Panc1 (cell line): Measurements from ENCODE around the gene GGA1. TPM values are rescaled to one million over a fixed set of nuclear protein-coding genes. Genes with fewer than 3 reads are reported as not detected.

Experiments
- ATAC-seq: fragments of 200-7000 bp; cut with Tn5 transposase; 2 replicates; pipeline ENCODE4 v1.9.1; 2020; ENCODE audit warnings: mild to moderate bottlenecking, moderate library complexity
- BruUV-seq: library from RNA; stranded (reverse); fragments of 400-500 nt; replicated peaks from 2 replicates; lab custom pipeline; 2021; lab: Mats Ljungman, UMichigan
- CTCF ChIA-PET: fragments of 300-600 bp; sonication (Branson Sonifier 250); formaldehyde crosslinking; loops from one replicate; lab custom pipeline; 2022; ENCODE audit warnings: antibody characterized with exemption; lab: Charles Lee
- POLR2A ChIA-PET: fragments of 300-600 bp; sonication (Branson Sonifier 250); formaldehyde crosslinking; loops from one replicate; lab custom pipeline; 2022; ENCODE audit warnings: antibody characterized with exemption; lab: Charles Lee
- DNase-seq: peaks from one replicate; pipeline ENCODE4 v3.0.0-alpha.2; 2010; ENCODE audit warnings: low read depth, low spot score
- H3K27ac ChIP-seq: 2 replicates; pipeline ENCODE4 v1.5.1; 2011; ENCODE audit warnings: mild to moderate bottlenecking, low read length, inconsistent platforms
- H3K27me3 ChIP-seq: fragments of 200-500 bp; sonication (Bioruptor generic); 2 replicates; pipeline ENCODE4 v1.6.0; 2014; ENCODE audit warnings: low read length, inconsistent platforms; ENCODE audit not compliant: control insufficient read depth, insufficient read depth
- H3K36me3 ChIP-seq: fragments of 200-500 bp; sonication (Bioruptor generic); 2 replicates; pipeline ENCODE4 v1.5.1; 2014; ENCODE audit warnings: inconsistent platforms, mild to moderate bottlenecking, low read length, moderate library complexity; ENCODE audit not compliant: control insufficient read depth, insufficient read depth
- H3K4me1 ChIP-seq: 2 replicates; pipeline ENCODE4 v1.5.1; 2011; ENCODE audit warnings: inconsistent platforms, mild to moderate bottlenecking, low read length, moderate library complexity; ENCODE audit not compliant: control insufficient read depth, insufficient read depth
- H3K4me3 ChIP-seq, 2 experiments: 2 replicates each; pipeline ENCODE4 v1.5.1; 2011 to 2012; ENCODE audit warnings: low read depth in 2 of 2, low read length in 2 of 2, mild to moderate bottlenecking in 2 of 2, inconsistent platforms in 1 of 2, moderate library complexity in 1 of 2
- H3K9me3 ChIP-seq: fragments of 200-500 bp; sonication (Bioruptor generic); 2 replicates; pipeline ENCODE4 v1.5.1; 2014; ENCODE audit warnings: low read depth, mild to moderate bottlenecking, inconsistent platforms, low read length, moderate library complexity; ENCODE audit not compliant: control insufficient read depth, insufficient read depth
- CTCF ChIP-seq: fragments of 450-650 bp; IDR thresholded peaks from 2 replicates; pipeline ENCODE4 v1.5.1; 2017; ENCODE audit warnings: mild to moderate bottlenecking
- POLR2AphosphoS5 ChIP-seq: IDR thresholded peaks from 2 replicates; pipeline ENCODE4 v1.6.1; 2012; ENCODE audit warnings: mild to moderate bottlenecking, low read depth, low read length, moderate library complexity
- SIN3A ChIP-seq: IDR thresholded peaks from 2 replicates; pipeline ENCODE4 v1.6.1; 2012; ENCODE audit warnings: low read depth, mild to moderate bottlenecking, low read length, moderate library complexity, borderline replicate concordance; ENCODE audit not compliant: insufficient read depth
- TCF7L2 ChIP-seq: IDR thresholded peaks from 2 replicates; pipeline ENCODE4 v1.6.1; 2011; ENCODE audit warnings: mild to moderate bottlenecking, low read depth, low read length, inconsistent platforms
- in situ Hi-C: cut with HindIII; loops from 2 replicates; pipeline ENCODE4 v1.10.0; 2016; ENCODE audit warnings: low sequenced_read_pairs, low pct_unique_long_range_greater_than_20kb
- intact Hi-C: fragments of 100-400 bp; cut with micrococcal nuclease; formaldehyde crosslinking; loops from one replicate; pipeline ENCODE4 v1.10.0; 2022; ENCODE audit not compliant: unreplicated experiment
- total RNA-seq: library from RNA; stranded (reverse); gene quantifications from one replicate; pipeline ENCODE4 v1.2.1, GENCODE V29; 2021; ENCODE audit not compliant: unreplicated experiment
- TF ChIP-seq, protein P1 (sequence below), 2 experiments: IDR thresholded peaks; 2 replicates each; pipeline ENCODE4 v1.6.1; 2011 to 2012; ENCODE audit warnings: low read depth in 2 of 2, control low read depth in 1 of 2, low read length in 1 of 2, mild to moderate bottlenecking in 1 of 2, moderate library complexity in 1 of 2; ENCODE audit not compliant: insufficient read depth in 1 of 2

GGA1 gene
- total RNA-seq, 1 experiment from 2014 or later: 45.4 TPM

- in situ Hi-C loops (no loop called here), intact Hi-C loops (no loop called here)
- H3K27ac ChIP-seq: no peak overlapping the region
- no peak overlapping the region for H3K4me3 ChIP-seq
- no TSS peak for BruUV-seq
- H3K9me3 ChIP-seq: no peaks in the 10 kb centered on the region
- TF ChIP-seq POLR2AphosphoS5: no peak
- TF ChIP-seq CTCF: no peak
- TF ChIP-seq, protein P1, sequence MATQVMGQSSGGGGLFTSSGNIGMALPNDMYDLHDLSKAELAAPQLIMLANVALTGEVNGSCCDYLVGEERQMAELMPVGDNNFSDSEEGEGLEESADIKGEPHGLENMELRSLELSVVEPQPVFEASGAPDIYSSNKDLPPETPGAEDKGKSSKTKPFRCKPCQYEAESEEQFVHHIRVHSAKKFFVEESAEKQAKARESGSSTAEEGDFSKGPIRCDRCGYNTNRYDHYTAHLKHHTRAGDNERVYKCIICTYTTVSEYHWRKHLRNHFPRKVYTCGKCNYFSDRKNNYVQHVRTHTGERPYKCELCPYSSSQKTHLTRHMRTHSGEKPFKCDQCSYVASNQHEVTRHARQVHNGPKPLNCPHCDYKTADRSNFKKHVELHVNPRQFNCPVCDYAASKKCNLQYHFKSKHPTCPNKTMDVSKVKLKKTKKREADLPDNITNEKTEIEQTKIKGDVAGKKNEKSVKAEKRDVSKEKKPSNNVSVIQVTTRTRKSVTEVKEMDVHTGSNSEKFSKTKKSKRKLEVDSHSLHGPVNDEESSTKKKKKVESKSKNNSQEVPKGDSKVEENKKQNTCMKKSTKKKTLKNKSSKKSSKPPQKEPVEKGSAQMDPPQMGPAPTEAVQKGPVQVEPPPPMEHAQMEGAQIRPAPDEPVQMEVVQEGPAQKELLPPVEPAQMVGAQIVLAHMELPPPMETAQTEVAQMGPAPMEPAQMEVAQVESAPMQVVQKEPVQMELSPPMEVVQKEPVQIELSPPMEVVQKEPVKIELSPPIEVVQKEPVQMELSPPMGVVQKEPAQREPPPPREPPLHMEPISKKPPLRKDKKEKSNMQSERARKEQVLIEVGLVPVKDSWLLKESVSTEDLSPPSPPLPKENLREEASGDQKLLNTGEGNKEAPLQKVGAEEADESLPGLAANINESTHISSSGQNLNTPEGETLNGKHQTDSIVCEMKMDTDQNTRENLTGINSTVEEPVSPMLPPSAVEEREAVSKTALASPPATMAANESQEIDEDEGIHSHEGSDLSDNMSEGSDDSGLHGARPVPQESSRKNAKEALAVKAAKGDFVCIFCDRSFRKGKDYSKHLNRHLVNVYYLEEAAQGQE (IDR thresholded peaks at IDR 0.05; ENCODE audit: insufficient read depth in 1 of 2, low read depth in 2 of 2, low read length in 1 of 2): no peak
- TF ChIP-seq SIN3A: no peak
- TF ChIP-seq TCF7L2: no peak
- H3K27me3 ChIP-seq: no peaks in the 10 kb centered on the region
- POLR2A ChIA-PET: no interaction called here
- no peaks in the 10 kb centered on the region for H3K36me3 ChIP-seq
- no peaks in the 10 kb centered on the region for H3K4me1 ChIP-seq
- DNase-seq (no peak), ATAC-seq (no peak)
- CTCF ChIA-PET: interaction anchor here (0.7 kb wide), 1 partner anchor 31 kb away, joined by 5 read pairs; no protein-coding TSS in a partner anchor
These were observed 33.1 kb upstream of the GGA1 start for GRCh38 chr22:37575490-37576003.

DNA sequence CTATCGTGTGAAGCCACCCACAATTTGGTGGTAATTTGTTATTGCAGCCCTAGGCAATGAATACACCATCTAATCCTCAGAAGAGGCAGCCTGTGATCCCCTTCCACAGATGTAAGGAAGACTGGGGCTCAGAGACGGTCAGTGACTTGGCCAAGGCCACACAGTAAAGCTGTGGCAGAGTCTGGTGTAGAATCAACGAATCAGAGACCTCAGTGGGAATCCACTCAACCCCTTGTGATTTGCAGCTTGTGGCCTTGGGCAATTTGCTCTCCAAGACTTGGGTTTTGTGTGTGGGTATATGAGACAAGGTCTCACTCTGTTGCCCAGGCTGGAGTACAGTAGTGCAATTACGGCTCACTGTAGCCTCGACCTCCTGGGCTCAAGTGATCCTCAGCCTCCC lies 30.6 kb upstream of the GGA1 start:
- Histone ChIP-seq H3K27ac (no peak overlapping the region), H3K9me3 (no peaks in the 10 kb centered on the region), H3K27me3 (no peaks in the 10 kb centered on the region), H3K4me3 (no peak overlapping the region), H3K36me3 (no peaks in the 10 kb centered on the region), H3K4me1 (no peaks in the 10 kb centered on the region)
- CTCF ChIA-PET: no interaction called here
- no TSS peak for BruUV-seq
- POLR2A ChIA-PET: no interaction called here
- in situ Hi-C loops: no loop called here
- TF ChIP-seq SIN3A (no peak), POLR2AphosphoS5 (no peak), CTCF (no peak), TCF7L2 (no peak)
- TF ChIP-seq, protein P1 (IDR thresholded peaks at IDR 0.05; ENCODE audit: insufficient read depth in 1 of 2, low read depth in 2 of 2, low read length in 1 of 2): no peak
- DNase-seq (no peak), ATAC-seq (no peak; the same call in 1 of the 2 replicates)
- intact Hi-C loops: no loop called here
